Measurements from ENCODE around the gene ASTN2.

The ASTN2 gene

DNA sequence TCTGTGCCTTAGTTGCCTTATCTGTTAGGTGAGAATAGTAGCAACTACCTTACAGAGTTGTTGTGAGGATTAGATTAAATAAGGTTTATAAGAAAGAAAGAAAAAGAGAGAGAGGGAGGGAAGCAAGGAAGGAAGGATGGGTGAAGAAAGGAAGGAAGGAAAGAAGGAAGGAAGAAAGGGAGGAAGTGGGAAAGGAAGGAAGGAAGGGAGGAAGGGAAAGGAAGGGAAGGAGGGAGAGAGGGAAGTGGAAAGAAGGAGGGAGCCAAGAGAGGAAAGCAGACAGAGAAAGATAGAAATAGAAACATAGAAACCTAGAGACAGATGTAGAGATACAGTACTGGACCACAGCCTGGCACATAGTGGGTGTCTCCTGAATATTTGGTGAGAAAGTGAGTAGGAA, 934.9 kb downstream of the ASTN2 start:
- in situ Hi-C loops (cut with MboI; ENCODE audit: low sequenced_read_pairs) = loop anchor here (25.0 kb wide), 1 partner anchor 93 kb away; no protein-coding TSS in a partner anchor

DNA sequence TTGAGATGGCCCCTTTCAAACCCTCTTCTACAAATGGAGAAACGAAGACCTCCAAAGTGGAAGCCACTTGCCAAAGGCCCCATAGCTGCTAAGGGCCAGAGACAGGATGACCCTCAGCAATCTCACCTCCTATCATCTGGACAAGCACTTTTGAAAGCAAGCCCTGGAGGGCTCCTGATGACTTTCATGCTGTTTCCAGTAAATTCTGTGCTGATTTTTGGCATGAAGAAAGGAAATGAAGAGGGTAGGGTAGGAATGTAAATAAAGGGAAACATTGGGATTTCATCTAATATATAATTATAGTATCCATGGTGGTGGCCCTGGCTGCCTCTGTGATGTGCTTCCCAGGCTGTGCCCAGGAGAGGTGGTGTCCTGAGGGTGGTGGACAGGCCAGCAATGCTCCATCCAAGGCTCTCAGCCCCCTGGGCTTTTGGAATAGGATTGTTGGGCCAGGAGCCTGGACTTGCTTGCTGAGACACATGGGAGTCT, 935.8 kb downstream of the ASTN2 start:
- in situ Hi-C loops (cut with MboI; ENCODE audit: low sequenced_read_pairs) = loop anchor here (25.0 kb wide), 1 partner anchor 92 kb away; no protein-coding TSS in a partner anchor

DNA sequence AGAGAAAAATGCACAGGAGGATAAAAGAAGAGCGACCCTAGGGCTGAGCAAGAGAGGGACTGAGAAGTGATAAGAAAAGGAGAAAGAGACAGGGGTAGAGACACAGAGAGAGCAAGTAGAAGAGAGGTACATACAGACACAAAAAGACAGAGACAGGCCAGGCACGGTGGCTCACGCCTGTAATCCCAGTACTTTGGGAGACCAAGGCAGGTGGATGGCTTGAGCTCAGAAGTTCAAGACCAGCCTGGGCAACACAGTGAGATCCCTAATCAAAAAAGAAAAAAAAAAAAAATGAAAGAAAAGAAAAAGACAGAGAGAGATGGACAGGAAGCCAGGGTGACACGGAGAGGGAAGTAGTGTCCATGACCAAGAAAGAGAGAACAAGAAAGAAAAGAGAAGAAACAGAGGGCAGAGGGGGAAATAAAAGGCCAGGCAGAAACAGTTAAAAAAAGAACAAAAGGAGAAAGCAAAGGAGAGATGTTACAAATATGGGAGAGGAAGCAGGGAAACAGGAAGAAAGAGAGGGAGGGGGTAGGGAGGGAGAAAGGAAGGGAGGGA, 937.2 kb downstream of the ASTN2 start:
- in situ Hi-C loops (cut with MboI; ENCODE audit: low sequenced_read_pairs) = loop anchor here (25.0 kb wide), 1 partner anchor 90 kb away; no protein-coding TSS in a partner anchor

DNA sequence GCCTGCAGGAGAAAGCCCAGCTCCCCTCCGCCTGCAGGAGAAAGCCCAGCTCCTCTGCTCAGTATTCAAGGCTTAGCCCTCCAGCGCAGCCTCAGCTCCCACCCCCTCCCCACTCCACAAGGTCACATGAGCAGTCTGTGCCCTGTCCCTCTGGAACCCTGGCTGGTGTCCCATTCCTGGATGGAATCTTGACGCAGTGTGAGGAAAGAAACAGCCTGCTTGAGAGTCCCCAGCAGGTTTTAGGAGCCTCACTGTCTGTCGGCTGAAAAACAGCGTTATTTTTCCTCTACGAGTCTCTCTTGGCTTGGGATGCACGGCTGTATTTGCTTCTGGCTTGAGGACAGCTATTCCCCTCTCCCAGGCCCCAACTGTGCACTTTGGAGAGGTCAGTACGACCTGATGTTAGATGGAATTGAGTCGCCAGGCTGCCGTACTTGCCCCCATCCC, 937.9 kb downstream of the ASTN2 start:
- in situ Hi-C loops (cut with MboI; ENCODE audit: low sequenced_read_pairs) = loop anchor here (25.0 kb wide), 1 partner anchor 90 kb away; no protein-coding TSS in a partner anchor

DNA sequence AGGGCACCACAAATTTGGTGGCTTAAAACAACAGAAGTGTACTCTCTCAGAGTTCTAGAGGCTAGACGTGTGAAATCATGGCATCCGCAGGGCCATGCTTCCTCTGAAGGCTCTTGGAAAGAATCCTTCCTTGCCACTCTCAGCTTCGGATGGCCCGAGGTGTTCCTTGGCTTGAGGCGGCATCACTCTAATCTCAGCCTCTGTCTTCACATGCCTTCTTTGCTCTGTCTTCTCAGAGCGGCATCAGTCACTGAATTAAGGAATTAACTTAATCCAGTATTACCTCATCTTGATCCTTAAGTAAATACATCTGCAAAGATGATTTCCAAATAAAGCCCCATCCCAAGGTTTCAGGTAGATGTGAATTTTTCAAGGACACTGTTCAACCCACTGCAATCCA, 938.9 kb downstream of the ASTN2 start:
- in situ Hi-C loops (cut with MboI; ENCODE audit: low sequenced_read_pairs) = loop anchor here (25.0 kb wide), 1 partner anchor 89 kb away; no protein-coding TSS in a partner anchor

DNA sequence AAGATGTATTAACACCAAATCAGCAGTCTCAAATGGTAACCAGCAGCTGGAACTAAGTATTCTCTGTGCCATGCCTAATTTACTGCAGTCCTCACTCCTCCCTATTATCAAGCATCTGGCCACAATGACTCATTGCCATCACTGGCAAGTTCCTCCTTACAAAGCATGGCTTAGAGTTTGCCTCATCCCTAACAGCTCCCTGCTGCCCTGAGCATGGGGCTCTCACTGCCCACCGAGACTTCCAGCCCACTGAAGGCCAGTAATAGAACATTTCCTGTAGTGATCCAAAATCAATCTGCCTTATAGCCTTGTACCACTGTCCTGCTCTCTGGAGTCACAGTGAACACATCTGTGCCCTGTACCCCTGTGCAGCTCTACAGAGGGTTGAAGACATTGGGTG, 939.7 kb downstream of the ASTN2 start:
- in situ Hi-C loops (cut with MboI; ENCODE audit: low sequenced_read_pairs) = loop anchor here (25.0 kb wide), 1 partner anchor 88 kb away; no protein-coding TSS in a partner anchor

DNA sequence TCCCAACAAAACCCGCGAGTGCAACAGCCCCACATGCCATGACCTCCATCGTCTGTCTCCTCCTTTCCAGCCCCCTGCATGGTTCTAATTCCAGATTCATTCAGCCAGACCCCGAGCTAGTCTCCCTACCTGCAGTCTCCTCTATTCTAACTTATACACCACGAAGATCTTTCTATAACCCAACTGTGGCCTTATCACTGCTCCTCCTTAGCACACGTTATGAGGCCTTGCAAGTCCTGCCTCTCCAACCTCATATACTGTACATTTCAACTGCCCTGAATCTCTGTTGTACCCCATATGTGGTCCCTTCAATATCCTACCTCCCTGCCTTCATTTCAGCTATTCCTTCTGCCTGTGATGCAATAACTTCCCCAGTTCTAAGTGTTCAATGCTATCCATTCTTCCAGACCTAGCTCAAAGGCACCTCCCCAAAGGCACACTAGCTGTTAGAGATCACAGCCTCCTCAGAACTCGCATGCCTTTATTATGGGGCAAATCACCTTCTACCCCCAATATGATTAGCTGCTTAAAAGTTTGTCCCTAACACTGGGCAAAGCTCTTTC, 942.8 kb downstream of the ASTN2 start:
- in situ Hi-C loops (cut with MboI; ENCODE audit: low sequenced_read_pairs) = no loop called here

DNA sequence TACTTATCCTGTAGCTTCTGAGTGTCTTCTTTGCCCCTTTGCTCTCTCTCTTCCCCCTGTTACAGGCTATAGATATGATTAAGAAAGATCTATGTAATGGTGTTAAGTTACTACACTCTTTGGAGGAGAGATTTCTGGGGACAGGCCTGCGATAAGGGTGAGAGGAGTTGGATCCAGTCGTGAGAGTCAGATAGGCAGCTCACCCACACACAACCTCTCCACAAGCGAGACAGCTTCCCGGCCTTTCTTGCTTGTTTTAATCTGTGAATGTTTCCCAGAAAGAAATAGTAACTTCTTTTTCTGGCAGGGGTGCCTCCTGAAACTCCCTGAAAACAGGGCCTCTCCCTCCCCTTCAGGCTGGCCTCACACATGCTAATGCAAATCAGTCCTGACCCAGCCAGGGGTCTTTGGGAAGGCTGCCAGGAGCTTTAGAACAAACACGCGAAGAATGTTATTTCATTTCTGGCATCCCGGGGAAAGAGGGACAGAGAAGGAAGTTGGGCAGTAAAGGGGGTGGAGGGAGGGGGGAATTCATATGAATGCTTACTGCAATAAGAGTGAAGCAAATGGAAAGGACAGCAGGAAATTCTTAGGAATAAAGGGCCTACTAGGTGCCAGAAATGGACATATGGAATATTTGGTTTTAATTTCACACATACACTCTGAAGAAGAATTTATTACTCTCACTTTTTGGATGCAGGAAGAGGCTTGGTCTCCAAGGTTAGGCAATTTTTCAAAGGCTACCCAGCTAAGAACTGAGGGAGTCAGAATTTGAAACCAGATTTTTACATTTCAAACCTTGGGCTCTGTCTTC, 943.6 kb downstream of the ASTN2 start:
- in situ Hi-C loops (cut with MboI; ENCODE audit: low sequenced_read_pairs) = no loop called here

DNA sequence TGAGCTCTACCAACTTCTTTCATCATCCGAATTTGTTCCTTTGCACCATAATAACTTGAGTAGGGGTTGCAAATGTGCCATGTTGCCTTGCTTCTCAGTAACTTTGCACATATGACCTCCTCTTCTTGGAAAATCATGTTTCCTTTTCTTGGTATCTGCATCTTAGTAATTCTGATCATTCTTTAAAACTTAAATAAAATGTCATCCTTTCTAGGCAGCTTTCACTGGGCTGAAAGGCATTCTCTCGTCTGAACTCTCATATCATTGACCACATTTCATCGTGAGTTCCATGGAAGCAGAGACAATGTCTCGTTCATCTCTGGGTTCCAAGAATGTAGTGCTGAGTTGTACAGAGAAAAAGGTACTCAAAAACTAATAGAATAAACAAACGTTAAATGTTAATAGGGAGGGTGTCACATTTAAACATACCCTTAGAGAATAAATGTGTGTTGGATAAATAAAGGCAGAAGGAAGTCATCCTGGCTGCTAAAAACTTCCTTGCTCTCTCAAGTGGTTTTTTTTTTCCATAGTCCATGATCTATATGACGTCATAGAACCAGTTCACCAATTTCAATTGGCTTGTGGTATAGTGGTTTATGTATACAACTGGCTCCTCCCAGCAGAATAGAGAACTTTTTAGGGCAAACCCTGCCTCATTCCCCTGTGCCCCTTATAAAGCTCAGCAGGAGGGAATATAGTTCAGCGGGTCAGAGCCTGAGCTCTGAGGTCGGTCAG, 945.9 kb downstream of the ASTN2 start:
- in situ Hi-C loops (cut with MboI; ENCODE audit: low sequenced_read_pairs) = no loop called here

DNA sequence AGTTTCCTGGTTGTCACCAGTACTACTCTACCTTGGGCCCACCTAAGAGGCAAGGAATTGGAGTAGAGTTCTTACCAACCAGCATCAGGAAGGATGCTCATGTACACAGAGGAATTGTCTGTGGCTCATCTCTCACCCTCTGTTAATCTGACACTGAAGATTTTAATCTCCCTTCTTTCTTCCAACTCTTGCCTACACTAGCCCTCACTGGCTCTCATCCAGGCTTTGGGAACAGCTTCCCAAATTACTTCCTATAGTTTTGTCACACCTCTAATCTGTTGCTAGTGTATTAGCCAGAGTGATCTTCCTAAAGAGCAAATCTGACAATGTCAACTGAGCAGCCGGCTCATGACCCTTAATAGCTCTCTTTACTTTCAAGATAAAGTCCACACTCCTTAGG, 946.5 kb downstream of the ASTN2 start:
- in situ Hi-C loops (cut with MboI; ENCODE audit: low sequenced_read_pairs) = no loop called here

DNA sequence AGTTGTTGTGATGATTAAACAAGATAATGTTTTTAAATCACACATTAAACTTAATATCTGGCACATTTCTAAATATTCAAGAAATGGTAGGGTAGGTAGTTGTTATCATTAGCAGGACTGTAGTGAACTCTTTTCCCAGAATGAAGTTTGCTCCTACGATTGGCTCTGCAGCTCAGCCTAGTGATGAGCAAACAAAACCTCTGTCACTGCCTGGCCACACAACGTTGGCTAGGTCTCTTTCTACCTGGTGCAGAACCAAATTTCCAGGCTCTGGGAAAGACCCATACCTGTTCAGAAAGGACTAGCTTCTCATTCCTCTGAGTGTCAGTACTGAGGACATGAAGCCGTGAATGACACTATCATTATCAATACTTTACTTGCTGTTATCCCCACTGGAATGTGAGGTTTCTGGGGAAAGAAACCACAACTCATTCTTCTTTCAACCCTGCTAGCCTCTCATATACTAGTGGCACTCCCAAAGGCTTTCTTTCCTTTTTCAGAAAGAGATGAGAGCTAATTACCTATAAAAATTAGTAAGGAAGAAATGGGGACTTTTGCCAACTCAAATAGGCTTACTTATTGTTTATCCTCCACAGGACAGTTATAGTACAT, 947.0 kb downstream of the ASTN2 start:
- in situ Hi-C loops (cut with MboI; ENCODE audit: low sequenced_read_pairs) = no loop called here

DNA sequence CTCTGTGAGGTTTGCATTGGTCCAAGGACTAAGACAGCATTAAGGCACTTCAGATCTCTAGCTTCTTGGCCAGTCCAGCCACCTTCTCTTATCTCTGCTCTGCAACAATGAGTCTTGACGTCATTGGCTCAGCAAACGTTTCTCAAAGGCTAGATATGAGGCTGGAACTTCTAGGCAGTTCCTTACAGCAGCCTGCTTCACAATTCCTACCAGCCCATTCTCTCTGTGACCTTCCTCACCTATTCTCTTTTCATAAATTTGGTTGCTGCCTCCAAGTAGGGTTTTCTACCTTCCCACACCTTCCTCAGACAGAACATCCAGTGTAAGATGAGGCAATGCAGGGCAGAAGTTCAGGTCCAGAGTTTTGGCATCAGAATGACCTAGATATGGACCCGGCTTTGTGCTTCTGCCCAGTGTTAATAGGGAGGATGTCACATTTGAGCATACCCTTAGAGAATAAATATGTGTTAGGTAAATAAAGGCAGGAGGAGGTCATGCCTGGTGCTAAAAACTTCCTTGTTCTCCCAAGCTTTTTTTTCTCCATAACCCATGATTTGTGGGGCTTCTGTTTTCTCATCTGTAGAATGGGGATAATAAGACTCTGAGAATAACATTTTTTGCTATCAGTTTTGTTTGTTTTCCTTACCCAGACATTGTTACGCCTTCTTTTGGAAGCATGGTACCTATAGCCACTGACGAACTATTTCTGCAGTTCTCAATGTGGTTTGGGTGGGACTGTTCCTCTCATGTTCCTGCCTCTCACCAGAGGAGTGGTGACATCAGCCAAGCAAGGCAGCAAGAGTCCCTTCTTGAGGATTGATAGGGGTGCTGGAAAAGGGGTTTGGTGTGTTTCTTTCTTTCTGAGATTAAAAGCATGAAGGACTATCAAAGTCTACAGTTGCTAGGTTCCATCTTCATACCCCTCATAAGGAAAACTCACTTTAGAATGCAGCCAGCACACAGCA, 948.3 kb downstream of the ASTN2 start:
- in situ Hi-C loops (cut with MboI; ENCODE audit: low sequenced_read_pairs) = no loop called here

DNA sequence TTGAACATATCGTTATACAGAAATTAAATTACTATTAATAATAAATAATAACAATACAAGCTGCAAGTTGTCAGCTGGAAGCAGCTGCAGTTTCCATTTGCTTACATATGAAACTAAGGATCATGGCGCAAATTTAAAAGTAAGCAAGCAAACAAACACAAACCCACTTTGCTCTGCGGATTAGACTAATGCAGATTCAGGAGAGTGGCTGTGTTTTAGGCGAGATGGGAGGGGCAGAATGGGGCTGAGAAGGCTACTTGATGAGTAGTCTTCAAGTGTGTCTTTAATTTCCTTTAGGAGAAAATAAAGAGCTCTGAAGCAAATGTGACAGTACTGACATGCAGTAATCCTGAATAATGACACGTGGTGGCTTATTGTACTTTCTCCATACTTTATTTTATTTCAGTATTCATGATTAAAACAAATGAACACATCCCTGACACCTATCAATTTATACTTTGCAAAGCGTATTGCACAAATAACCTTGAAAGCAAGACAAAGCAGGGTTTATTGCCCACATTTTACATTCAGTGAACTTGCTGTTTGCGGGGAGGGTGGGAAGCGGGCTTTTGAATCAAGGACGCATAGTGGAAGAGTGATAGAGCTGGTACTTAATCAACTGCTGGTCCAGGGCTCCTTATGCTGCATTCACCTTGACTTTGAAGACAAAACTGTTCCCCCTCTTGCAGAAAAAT, 949.1 kb downstream of the ASTN2 start:
- in situ Hi-C loops (cut with MboI; ENCODE audit: low sequenced_read_pairs) = no loop called here

DNA sequence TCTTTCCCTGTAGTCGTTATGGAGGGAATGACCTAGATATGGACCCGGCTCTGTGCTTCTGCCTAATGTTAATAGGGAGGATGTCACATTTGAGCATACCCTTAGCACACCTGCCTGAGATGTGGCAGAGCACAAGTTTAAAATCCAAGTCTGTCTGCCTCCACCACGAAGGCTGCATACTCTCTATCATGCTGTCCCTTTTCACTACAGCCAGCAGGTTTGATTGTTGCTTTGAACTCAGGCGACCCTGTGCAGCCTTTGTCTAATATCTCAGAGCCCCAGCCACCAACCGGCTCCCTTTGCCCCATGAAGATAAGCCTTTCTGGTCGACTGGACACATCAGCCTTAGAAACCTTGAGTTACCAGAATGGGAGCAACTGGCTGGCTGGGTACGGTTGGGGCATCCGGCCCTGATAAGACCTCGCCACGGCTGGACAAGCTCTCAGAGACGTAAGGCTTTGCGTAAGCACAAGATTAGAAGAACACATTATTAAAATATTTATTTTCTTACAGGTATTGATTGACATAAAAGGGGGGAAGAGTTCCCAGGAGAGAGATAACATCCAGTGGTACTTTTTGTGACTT, 949.8 kb downstream of the ASTN2 start:
- in situ Hi-C loops (cut with MboI; ENCODE audit: low sequenced_read_pairs) = no loop called here

DNA sequence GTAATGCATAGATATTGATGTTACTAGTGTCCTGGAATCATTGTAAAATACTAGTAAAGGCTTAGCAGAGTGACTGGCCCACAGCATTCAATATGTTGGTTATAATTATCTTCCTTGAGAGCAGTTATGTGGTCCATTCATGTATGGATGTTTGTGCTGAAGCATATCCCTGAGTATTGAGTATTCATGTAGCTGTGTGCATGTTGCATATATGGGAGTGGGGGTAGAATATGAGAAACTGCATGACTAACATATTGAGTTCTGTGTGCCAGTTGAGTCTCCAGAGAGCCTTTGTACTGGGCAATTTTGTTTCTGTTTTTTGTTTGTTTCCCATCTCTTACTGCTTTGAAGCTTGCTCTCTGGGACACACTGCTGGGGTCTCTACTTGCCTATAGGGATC, 950.4 kb downstream of the ASTN2 start:
- in situ Hi-C loops (cut with MboI; ENCODE audit: low sequenced_read_pairs) = no loop called here

DNA sequence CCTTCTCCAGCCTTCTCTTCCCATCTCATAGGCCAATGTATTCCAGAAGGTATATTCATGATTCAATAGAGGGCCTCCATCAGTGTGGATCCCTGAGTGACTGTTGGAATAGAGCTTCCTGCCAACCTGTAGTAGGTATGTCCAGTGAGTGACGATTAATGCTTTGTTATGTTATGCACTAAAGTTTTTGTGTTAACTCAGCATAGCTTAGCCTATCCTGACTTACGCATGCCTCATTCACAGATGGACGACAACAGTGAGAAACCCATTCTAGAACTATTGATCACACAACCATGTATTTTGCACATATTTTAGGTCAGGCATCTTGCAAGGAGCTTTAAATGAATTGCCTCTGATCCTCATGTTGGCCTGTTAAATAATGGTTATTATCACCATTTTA, 953.2 kb downstream of the ASTN2 start:
- in situ Hi-C loops (cut with MboI; ENCODE audit: low sequenced_read_pairs) = no loop called here

DNA sequence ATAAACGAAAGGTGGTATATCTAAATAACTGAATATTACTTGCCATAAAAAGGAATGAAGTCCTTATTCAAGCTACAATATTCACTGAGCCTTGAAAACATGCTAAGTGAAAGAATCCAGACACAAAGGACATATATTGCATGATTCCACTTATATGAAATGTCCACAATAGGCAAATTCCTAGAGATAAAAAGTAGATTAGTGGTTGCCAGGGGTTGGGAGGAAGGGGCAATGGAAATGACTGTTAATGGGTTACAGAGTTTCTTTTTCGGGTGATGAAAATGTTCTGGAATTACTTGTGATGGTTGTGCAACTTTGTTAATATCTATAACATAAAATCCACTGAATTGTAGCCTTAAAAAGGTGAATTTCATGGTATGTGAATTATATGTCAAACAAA, 954.8 kb downstream of the ASTN2 start:
- in situ Hi-C loops (cut with MboI; ENCODE audit: low sequenced_read_pairs) = no loop called here

DNA sequence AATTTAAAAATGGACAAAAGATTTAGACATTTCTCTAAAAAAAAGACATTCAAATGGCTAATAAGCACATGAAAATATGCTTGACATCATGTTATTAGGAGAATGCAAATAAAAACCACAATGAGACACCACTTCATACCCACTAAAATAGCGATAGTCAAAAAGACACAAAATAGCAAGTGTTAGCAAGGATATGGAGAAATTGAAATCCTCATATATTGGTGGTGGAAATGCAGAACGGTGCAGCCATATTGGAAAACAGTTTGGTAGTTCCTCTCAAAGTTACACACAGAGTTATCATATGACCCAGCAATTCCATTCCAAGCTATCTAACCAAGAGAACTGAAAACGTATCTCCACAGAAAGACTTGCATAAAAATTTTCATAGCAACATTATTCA, 955.3 kb downstream of the ASTN2 start:
- in situ Hi-C loops (cut with MboI; ENCODE audit: low sequenced_read_pairs) = no loop called here
